Right lobe of liver (tissue), 6 donors: Measurements from ENCODE around the gene NOXRED1. TPM values are rescaled to one million over a fixed set of nuclear protein-coding genes. Genes with fewer than 3 reads are reported as not detected.

Source experiments
- ATAC-seq, 4 donors: fragments of 200-7000 bp; cut with Tn5 transposase; one replicate each; pipeline ENCODE4 v1.9.1; 2020; ENCODE audit warnings: mild to moderate bottlenecking in 4 of 4, moderate library complexity in 4 of 4
- DNase-seq, 3 donors: peaks; one replicate each; pipeline ENCODE4 v3.0.0-alpha.2; 2020
- H3K27ac ChIP-seq, 3 donors: fragments of 200-600 bp; one replicate each; pipeline ENCODE4 v1.8.0; 2022
- H3K27me3 ChIP-seq, 2 donors: fragments of 200-600 bp; one replicate each; pipeline ENCODE4 v1.8.0; 2022
- H3K36me3 ChIP-seq, 4 donors: fragments of 200-600 bp; sonication (generic) in 1 of 4; one replicate each; pipeline versions ENCODE4 v1.5.1 to v1.8.0; 2017 to 2022; ENCODE audit warnings: control low read depth in 1 of 4
- H3K4me1 ChIP-seq, 4 donors: fragments of 200-600 bp; sonication (generic) in 1 of 4; one replicate each; pipeline versions ENCODE4 v1.5.1 to v1.8.0; 2017 to 2022; ENCODE audit warnings: control low read depth in 1 of 4
- H3K4me3 ChIP-seq, 3 donors: fragments of 200-600 bp; one replicate each; pipeline ENCODE4 v1.8.0; 2022
- H3K9me3 ChIP-seq, 4 donors: fragments of 200-600 bp; sonication (generic) in 1 of 4; one replicate each; pipeline versions ENCODE4 v1.5.1 to v1.8.0; 2017 to 2022; ENCODE audit warnings: control low read depth in 1 of 4
- CTCF ChIP-seq, 4 donors: fragments of 200-600 bp in 3 of 4; fragments of 450-650 bp in 1 of 4; IDR thresholded peaks; one replicate each; pipeline versions ENCODE4 v1.5.1 to v1.8.0; 2016 to 2022; ENCODE audit warnings: antibody characterized with exemption in 4 of 4, mild to moderate bottlenecking in 2 of 4
- POLR2A ChIP-seq: fragments of 450-650 bp; IDR thresholded peaks from one replicate; pipeline ENCODE4 v1.6.1; 2017; ENCODE audit warnings: antibody characterized with exemption, mild to moderate bottlenecking
- WGBS: methylation state at CpG from one replicate; pipeline ENCODE4 v1.1.6; 2018; ENCODE audit warnings: low coverage, low lambda C conversion rate; ENCODE audit not compliant: insufficient coverage; ENCODE audit errors: missing lambda C conversion rate; 5-methylcytosine and 5-hydroxymethylcytosine counted together
- intact Hi-C, 2 donors: fragments of 100-400 bp; cut with DNase I; formaldehyde crosslinking; loops; one replicate each; pipeline versions ENCODE4 v1.11.2 to v1.14.1; 2022
- total RNA-seq, 6 experiments: library from RNA; depleted of rRNA in 2 of 6; stranded (reverse); fragments of >200 nt in 2 of 6; fragmentation: NEBNext Ultra II Directional in 3 of 6; extraction: Animal tissue kit (Norgen Biotek cat#: 25700) in 3 of 6; gene quantifications; one replicate each; pipeline versions ENCODE4 v1.1.0 to v1.2.4, GENCODE V29; 2016 to 2023
- donor health status: DM: no; HTN: yes; CAD: no.
- donor health status: DM: no; HTN: no; CAD: no.
- donor health status: DM: no; HTN: no; CAD: no.
- donor health status: DM: no; HTN: yes; CAD: no.
- donor health status: DM: no; HTN: yes; CAD: no.

The NOXRED1 gene
- total RNA-seq, 6 experiments from 2014 or later, result 0.20 to 0.47 (median 0.37) TPM; not detected in 2

- ATAC-seq, result no peak
- H3K9me3 ChIP-seq, result no peaks in the 10 kb centered on the region
- no peaks in the 10 kb centered on the region for H3K4me1 ChIP-seq
- DNase-seq, result no peak
- peaks cover 12 to 69% (median 44%) of the 10 kb centered on the region in 4 donors for H3K36me3 ChIP-seq
- TF ChIP-seq CTCF (IDR thresholded peaks at IDR 0.05) (no peak), POLR2A (no peak)
- 80% methylated on average over 4 of the region's 5 CpGs for WGBS
- intact Hi-C loops, result no loop called here
- H3K4me3 ChIP-seq, result no peak overlapping the region
- no peak overlapping the region for H3K27ac ChIP-seq
- no peaks in the 10 kb centered on the region for H3K27me3 ChIP-seq
Measured at GRCh38 chr14:77467801-77468200, 44.5 kb upstream of the NOXRED1 start.

GRCh38 chr14:77459072-77459723 lies 35.9 kb upstream of the NOXRED1 start:
- Histone ChIP-seq H3K27me3 (no peaks in the 10 kb centered on the region), H3K27ac (peak overlapping the region in 1 of 3 donors; percentile 99), H3K36me3 (peaks cover 7 to 48% (median 33%) of the 10 kb centered on the region in 4 donors), H3K9me3 (no peaks in the 10 kb centered on the region), H3K4me3 (peak overlapping the region; percentile 72 to 83 (median 81)), H3K4me1 (peaks cover 0 to 20% (median 4%) of the 10 kb centered on the region in 4 donors)
- DNase-seq (peak in 1 of 3 donors; percentile 47), ATAC-seq (no peak)
- TF ChIP-seq POLR2A, result no peak
- peak; percentile 33 to 47 (median 40) for TF ChIP-seq CTCF (IDR thresholded peaks at IDR 0.05)
- WGBS, result 40% methylated on average over 13 of the region's 13 CpGs
- intact Hi-C loops, result no loop called here

- 0% methylated on average over 15 of the region's 29 CpGs for WGBS
- peaks cover 0 to 20% (median 4%) of the 10 kb centered on the region in 4 donors for H3K4me1 ChIP-seq
- ATAC-seq (peak; percentile 31 to 47 (median 38)), DNase-seq (peak in 2 of 3 donors; percentile 46 to 50)
- H3K9me3 ChIP-seq, result no peaks in the 10 kb centered on the region
- no peaks in the 10 kb centered on the region for H3K27me3 ChIP-seq
- H3K4me3 ChIP-seq, result peak overlapping the region; percentile 72 to 83 (median 81)
- peak overlapping the region; percentile 98 to 99 (median 98) for H3K27ac ChIP-seq
- peaks cover 7 to 40% (median 26%) of the 10 kb centered on the region in 4 donors for H3K36me3 ChIP-seq
- TF ChIP-seq POLR2A, result no peak
- intact Hi-C loops, result no loop called here
Measured at GRCh38 chr14:77458249-77458950, 35.1 kb upstream of the NOXRED1 start.

GRCh38 chr14:77457522-77458248 lies 34.4 kb upstream of the NOXRED1 start, which contains the start of the genes AHSA1 and VIPAS39:
TSS of gene AHSA1 (plus strand) at chr14:77458093. CDS start at chr14:77458190, 97 bp downstream.
TSS of gene VIPAS39 (minus strand) at chr14:77457601. CDS start at chr14:77454102, 3,499 bp downstream.
- ATAC-seq, result peak; percentile 95 to 98 (median 97)
- Histone ChIP-seq H3K27me3 (no peaks in the 10 kb centered on the region), H3K4me3 (peak within 1 kb of the TSS; percentile 72 to 83 (median 81)), H3K9me3 (no peaks in the 10 kb centered on the region), H3K4me1 (peaks cover 0 to 20% (median 4%) of the 10 kb centered on the region in 4 donors), H3K36me3 (peaks cover 7 to 37% (median 20%) of the 10 kb centered on the region in 4 donors), H3K27ac (peak within 1 kb of the TSS; percentile 98 to 99 (median 98))
- DNase-seq, result peak; percentile 94 to 98 (median 95)
- WGBS, result 0% methylated on average over 35 of the region's 50 CpGs
- peak; percentile 56 for TF ChIP-seq POLR2A
- TF ChIP-seq CTCF (IDR thresholded peaks at IDR 0.05), result no peak
- intact Hi-C loops, result no loop called here
